IPS-11a (cell line): ENCODE measurements around the gene CD80.

Source experiments
- H3K4me3 ChIP-seq: one replicate; pipeline ENCODE4 v1.5.1; 2013; ENCODE audit warnings: low read depth, low read length, control low read depth

The CD80 gene

GRCh38 chr3:119550192-119550910 is 9.1 kb downstream of the CD80 start:
- H3K4me3 ChIP-seq: no peak overlapping the region

DNA sequence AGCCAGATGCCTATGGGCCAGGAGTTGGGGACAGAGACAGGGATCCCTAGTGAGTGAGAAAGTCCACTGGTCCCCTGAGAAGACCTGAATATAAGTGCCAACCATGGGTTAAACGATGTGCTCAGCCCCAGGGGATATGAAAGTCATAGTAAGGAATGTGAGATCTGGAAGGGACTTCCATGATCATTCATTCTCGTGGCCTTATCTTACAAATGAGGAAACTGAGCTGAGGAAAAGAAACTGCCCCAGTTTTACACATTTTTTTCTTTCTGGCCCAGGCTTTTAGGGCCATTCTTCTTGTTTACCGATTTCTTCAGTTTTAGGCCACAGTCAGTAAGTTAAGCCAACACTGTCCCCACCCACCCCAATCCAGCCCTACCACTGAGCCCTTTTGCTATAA is 11.1 kb downstream of the CD80 start:
- no peak overlapping the region for H3K4me3 ChIP-seq

DNA sequence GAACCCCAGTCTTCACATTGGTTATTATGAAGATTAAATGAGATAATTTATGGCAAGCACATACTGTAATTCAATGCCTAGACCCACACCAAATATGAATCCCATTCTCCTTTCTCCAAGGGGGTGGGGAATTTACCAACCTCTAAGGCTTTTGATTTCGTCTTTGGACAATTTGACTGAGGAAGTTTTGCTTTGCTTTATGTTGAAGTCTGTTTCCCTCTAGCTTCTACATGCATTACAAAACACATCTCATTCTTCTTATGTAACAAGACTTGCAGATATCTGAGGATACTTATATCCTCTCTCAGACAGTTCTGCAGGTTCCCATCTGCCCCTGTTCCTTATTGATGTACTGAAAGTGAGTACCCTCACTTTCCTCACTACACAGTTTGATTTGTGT is 12.2 kb downstream of the CD80 start:
- no peak overlapping the region for H3K4me3 ChIP-seq

- H3K4me3 ChIP-seq: no peak overlapping the region
Observed at GRCh38 chr3:119543147-119543546, 16.3 kb downstream of the CD80 start.

DNA sequence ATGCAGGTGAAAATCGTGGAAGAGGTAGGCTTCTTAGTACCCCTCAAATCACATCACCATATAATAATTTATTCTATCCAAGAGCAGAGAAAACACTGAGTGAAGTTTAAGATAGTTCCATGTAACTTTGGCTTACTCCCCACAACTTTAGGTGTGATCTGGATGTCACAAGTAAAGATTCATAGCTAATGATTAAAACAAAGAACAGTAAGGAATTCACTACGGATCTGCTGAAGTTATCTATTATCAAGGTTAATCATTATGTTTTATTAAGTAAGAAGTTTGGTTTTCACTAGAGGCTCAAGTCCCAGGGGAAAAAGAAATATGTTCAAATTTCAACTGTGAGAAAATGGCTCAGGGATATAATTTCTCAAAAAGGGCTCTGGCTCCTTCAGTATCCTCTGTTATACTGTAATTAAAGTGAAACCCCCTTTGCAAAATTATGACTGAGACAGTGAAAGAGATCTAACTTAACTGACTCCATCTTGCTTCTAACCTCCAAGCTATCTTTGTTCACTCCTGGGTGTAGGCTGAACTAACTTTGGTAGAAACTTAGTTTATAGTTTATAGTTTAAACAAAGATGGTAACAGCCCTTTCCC is 17.1 kb downstream of the CD80 start:
- H3K4me3 ChIP-seq: no peak overlapping the region

GRCh38 chr3:119541547-119541946 is 17.9 kb downstream of the CD80 start:
- no peak overlapping the region for H3K4me3 ChIP-seq

DNA sequence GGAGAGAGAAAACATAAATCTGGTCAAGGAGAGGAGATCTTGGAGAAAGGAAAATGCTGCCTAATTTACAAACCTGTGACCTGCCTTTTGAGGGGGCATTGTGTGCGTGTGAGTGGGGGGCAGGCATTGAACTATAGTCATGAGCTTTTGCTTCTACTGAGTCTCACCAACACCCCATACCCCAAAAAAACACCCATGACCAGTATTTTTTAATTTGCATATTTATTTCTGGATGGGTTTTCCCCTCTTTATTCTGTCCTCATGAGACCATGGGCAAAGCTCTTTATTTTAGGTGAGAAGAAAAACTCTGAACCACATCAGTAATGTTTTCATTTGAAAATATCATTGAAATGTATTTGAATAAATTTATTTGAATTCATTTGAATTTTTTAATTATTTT is 20.6 kb downstream of the CD80 start:
- H3K4me3 ChIP-seq: no peak overlapping the region

GRCh38 chr3:119536757-119537156 is 22.7 kb downstream of the CD80 start:
- no peak overlapping the region for H3K4me3 ChIP-seq

GRCh38 chr3:119534296-119534695 is 25.1 kb downstream of the CD80 start:
- H3K4me3 ChIP-seq: no peak overlapping the region

- H3K4me3 ChIP-seq: no peak overlapping the region
Observed at GRCh38 chr3:119531151-119531550, 28.3 kb downstream of the CD80 start.

GRCh38 chr3:119530456-119530855 is 29.0 kb downstream of the CD80 start:
- H3K4me3 ChIP-seq: no peak overlapping the region

GRCh38 chr3:119529883-119530282 is 29.5 kb downstream of the CD80 start:
- no peak overlapping the region for H3K4me3 ChIP-seq

DNA sequence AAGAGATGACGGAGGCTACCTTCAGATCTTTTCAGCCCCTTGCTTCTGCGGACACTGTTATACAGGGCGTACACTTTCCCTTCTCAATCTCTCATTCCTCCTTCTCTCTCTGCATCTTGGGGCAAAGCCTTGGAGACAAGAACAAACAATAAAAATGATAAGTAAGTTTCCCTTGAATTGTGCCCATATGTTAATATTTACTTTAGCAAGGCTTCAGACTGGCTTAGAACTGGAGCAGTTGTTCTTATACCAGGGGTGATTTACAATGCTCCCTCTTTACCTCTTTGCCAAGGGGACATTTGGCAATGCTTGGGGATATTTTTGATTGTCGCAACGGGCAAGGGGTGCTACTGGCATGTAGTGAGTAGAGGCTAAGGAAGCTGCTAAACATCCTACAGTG is 31.7 kb downstream of the CD80 start:
- H3K4me3 ChIP-seq: no peak overlapping the region

GRCh38 chr3:119524931-119525662 is 34.3 kb downstream of the CD80 start:
- H3K4me3 ChIP-seq: no peak overlapping the region

DNA sequence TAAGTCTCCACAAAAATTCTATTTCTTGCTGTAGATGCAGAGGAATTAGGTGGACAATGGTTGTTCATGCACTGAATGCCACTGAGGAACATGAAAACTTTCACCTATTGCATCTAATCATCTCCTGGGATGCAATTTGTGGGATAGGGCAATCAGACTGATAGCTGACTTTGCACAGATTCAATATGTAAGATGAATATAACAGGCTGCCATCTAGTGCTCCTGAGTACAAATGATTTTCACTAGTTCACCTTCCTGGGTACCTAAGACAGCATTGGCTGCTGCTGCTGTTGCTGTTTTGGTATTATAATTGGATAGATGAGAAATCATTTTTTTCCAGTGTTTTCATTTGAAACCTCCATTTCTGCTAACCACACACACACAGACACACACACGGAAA is 41.4 kb downstream of the CD80 start:
- no peak overlapping the region for H3K4me3 ChIP-seq

DNA sequence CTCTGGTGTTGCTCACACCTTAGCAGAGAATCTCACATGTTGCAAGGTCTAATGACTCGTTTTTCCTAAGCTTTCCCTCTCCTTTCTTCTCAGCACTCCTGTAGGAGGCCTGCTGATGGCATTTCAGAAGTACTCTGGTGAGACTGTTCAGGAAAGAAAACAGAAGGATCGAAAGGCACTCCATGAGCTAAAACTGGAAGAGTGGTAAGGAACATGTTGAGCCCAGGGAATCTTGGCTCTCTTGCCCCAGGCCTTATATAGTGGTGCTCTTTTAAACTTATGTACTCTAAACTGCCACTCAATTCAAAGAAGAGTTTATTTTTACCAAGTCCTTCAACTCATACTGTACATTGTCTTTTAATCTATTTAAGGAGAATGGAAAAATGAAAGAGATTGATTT is 42.3 kb downstream of the CD80 start:
- no peak overlapping the region for H3K4me3 ChIP-seq

- H3K4me3 ChIP-seq: no peak overlapping the region
Observed at GRCh38 chr3:119514637-119515036, 44.8 kb downstream of the CD80 start.

GRCh38 chr3:119510690-119511089 is 48.7 kb downstream of the CD80 start:
- H3K4me3 ChIP-seq: no peak overlapping the region

- H3K4me3 ChIP-seq: no peak overlapping the region
Observed at GRCh38 chr3:119508172-119508845, 51.1 kb downstream of the CD80 start.

GRCh38 chr3:119507404-119507803 is 52.0 kb downstream of the CD80 start:
- H3K4me3 ChIP-seq: no peak overlapping the region

GRCh38 chr3:119506631-119507030 is 52.8 kb downstream of the CD80 start:
- no peak overlapping the region for H3K4me3 ChIP-seq

GRCh38 chr3:119500901-119501300 is 58.5 kb downstream of the CD80 start:
- H3K4me3 ChIP-seq: no peak overlapping the region
